Right forelimb (tissue), 1 donor: ENCODE results near the gene ADAM19.
A peak's percentile ranks its signal among the peaks of the same experiment; 100 is the strongest.

Experiments used
- DNase-seq: peaks from one replicate; pipeline ENCODE4 v3.0.0-alpha.2; 2018

ADAM19 gene

DNA sequence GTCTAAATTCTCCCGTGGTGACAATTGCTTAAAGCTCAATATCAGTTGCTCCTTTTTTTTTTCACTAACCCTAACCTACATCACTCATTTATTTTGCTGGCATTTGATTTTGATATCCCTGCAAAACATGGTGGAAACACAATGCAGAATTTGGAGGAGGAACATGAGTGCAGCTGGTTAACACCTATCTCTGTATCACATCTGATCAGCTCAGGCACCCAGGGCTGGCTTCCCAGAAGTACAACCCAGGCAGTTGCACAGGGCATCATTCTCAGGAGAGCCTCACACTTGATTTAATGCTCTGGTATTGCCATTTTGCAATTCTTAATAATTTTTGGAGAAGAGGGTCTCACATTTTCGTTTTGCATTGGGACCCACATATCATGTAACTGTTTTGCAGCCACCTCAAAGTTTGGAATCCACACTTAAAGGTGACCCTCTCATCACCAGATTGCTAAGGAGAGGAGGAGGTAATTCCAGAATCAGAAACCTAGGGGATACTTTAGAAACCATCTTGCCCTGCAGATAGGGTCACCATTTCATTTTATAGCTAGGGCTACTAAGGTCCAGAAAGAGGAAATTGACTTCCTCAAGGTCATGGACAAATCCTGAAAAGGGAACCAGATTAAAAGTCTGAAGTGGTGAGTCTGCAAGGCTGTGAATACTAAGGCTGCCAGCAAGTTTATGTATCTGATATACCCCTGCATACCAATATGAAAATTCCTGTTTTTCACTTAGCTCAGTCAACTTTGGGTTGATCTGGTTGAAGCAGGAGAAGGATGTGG lies 19.3 kb upstream of the ADAM19 start:
- no peak for DNase-seq

DNA sequence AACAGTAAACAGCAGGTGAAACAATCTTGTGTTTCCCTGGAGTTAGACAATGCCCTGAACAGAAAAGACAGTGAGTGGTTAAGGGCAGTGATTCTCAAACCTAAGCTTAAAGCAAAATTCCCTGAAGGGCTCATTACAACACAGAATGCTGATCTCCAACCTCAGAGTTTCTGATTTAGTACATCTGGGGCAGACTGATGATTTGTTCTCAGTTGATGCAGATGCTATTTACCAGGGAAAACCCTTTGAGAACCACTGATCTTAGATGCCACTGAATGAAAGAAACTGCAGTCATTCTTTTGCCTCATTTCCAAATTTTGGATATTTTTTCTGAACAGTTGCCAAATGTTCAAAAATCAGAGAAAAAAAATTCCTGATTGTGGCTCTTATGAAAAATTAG lies 18.7 kb upstream of the ADAM19 start:
- DNase-seq = no peak

DNA sequence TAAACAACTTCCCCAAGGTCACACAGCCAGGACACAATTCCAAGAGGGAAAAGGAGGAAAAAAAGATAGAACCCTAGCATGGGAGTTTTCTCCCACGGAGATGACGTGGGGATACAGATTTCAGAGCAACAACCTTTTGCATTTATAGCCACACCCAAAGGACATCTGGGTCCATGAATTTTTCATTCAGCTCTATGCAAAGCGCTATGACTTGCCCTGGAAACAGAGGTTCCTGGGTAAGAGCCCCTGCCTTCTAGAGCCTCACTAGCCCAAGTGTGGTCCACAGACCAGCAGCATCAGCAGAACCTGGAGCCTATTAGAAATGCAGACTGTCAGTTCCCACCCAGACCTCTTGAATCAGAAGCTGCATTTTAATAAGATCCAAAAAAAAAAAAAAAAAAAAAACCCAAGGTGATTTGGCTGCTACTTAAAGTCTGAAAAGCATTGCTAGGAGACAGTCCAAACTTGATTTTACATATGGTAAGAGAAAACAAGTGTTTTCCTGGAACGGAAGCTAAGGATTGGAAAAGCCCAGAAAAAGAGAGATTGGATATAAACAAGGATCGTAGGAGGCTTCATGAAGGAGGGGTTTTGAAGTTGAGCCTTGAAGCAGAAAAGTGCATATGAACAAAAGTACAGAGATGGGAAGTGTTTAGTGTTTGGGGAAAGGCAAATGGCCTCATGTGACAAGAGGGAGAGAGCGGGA lies 17.6 kb upstream of the ADAM19 start:
- DNase-seq = no peak

DNA sequence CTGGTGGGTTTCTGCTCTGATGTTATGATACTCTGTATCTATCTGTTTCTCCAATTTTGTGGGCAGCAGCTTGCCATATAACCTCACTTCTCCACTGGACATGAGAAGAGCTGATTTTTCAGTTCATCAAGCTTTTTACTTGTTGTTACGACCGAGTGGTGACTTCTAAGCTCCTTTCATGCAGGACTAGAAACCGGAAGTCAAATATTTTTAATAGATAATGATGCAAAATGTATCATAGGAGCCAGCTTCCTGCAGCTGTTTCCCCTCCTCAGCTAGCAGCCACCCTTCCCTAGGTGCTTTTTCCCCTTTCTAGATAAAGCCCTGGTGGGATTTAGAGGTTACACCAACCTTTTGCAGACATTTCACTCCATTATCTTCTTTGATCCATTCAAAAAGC lies 17.0 kb upstream of the ADAM19 start:
- DNase-seq = no peak

DNA sequence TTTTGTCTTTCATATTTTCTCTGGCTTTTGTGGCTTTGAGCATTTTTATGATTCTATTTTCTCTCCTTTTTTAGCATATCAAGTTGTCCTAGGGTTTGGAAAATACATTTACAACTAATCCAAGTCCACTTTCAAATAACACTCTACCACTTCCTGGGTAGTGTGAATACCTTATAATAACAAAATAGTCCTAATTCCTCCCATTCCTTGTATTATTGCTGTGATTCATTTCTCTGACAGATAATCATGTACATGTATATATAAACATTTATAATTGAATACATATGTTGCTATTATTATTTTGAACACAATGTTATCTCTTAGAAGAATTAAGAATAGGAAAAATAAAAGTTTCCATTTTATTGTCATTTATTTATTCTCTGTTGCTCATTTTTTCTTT lies 14.9 kb upstream of the ADAM19 start:
- DNase-seq = no peak

DNA sequence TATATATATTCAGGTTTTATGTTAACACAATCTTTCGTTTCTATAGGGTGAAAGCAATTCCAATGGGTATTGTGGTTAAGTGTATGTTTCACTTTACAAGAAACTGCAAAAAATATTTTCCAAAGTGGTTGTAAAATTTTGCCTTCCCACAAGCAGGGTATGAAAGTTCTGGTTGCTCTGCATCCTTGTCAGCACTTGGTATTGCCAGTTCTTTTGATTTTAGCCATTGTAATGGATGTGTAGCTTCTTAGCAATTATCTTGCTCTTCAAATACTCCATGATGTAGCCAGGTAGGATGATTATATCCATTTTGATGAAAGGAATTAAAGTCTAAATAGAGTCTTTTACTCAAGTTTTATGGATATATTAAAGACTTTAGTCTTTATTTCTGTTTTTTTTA lies 9.1 kb upstream of the ADAM19 start:
- DNase-seq = no peak

DNA sequence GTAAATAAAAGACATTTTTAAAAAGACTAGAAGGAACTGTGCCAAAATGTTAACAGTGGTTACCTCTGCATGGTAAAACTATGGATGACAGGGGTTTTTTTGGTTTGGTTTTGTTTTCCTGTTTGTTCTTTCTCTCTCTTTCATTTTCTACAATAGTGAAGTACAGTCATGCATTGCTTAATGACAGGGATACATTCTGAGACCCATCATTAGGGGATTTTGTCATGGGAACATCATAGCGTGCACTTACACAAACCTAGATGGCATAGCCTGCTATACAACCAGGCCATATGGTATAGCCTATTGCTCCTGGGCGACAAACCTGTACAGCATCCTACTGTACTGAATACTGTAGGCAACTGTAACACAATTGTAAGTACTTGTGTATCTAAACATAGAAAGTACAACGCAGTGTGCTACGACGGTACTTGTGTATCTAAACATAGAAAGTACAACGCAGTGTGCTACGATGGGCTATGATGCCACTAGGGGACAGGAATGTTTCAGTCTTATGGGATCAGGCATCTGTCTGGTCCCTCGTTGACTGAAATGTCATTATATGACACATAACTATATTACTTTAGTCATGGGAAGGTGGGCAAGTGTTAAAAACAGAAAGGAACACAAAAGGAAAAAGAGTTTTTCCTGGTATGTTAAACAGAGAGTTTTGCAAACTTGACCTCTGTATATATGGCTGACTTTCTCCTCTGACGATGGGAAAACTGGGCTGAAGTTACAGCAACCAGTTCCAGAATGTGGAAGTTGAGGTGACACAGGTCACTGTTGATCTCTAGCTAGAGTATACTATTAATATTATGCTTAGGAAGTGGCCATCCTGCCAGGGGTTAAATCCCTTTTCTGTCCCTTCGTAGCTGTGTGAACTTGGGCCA lies 7.4 kb upstream of the ADAM19 start:
- DNase-seq = no peak

DNA sequence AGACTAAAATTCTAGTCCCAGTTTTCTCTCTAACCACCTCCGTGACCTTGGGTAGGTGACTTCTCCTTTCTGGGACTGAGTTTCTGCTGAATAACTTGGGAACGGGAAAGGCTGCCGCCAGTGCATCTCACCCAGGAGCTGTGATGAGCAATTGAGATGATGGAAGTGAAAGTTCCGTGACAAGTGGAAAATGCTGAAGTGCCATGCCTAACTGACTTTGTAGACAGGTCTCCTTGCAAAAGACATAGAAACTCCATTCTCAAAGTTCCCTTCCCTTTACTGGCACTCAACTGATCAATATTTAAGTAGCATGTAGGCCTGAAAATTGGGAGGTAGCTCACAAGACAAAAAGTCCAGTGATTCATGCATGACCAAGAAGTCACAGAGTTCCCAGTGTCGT lies 6.3 kb upstream of the ADAM19 start:
- no peak for DNase-seq

DNA sequence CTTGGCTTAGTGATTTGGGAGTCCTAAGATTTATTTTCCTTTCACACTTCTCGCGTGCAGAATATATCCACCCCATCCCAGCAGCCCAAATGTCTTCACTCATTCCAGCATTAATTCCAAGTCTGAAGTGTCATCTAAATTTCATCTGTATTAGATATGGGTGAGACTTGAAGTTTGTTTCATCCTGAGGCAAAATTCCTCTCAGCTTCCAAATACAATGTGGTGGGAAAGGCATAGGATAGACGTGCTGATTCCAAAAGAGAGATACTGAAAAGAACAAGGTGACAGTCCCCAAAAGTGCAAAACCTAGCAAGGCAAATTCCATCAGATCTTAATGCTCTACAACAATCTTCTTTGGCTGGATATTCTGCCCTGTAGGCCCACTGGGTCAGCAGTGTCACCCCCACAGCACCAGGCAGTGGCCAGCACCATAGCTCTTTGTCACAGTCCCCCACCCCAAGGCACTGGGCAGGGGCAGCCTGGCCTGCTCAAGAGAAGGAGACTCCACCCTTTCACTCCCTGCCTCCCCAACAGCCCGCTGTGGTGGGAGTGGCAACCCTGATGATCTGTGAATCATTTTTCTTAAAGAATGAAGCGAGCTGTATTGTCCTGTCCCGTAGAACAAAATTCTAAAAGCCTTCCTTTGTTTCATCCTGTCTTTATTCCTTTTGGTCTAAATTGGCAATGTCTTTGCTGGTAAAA lies 2.7 kb upstream of the ADAM19 start:
- DNase-seq = no peak

DNA sequence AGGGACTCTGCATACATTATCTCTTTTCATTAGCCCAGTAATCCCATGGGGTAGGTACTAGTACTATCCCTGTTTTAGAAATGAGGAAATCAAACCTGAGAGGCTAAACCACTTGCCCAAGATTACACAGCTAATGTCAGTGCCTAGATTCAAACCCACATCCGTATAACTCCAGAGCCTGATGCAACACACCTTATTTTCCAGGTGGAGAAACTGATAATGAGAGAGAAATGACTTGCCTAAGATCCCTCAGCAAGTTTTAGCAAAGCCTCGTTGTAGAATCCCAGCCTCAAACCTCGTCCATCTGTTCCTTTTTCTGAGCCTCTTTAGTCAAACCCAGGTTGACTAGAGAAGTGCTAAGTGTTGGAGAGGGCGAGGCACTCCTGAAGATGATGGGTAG lies 1.1 kb upstream of the ADAM19 start:
- no peak for DNase-seq

DNA sequence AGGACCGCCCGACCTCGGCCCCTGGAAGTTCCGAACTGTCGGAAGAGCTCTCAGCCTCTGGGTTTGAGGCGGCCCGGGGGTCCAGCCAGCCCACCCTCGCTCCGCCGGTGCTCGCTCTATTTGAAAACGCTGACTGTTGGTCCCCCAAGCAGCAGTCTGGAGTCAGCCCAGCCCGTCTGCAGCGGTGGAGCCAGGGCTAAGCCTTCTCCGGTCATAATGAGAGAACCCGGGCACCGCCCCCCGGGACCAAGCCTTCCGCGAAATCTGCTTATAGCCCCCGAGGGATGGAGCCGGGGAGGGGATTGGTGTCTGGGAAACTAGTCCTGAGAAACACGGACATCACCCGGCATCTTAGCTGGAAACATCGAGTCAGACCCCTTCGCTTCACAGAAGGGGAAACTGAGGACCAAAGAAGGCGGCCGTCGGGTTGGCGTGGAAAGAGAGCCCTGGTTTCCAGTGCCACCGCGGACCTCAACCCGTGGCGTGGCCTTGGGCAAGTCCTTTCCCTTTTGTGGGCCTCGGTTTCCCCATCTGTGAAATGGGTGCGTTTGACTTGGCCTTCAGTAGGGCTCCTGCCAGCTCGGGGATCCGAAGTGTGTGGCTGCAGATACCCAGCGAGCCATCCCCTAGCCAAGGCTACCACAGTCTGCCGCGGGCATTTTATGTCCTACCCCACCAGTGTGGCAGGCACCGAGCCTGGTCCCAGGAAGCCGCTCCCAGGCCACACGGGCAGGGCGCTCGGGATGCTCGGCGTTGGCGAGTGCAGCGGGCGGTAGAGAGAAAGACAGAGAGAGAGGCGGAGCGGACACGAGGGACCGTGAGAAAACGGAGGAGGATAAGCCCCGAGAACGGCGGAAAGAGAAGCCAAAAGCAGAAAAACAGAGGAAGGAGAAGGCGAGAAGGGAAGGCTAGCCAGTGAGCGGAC lies 857 bp downstream of the ADAM19 start:
- DNase-seq = peak; percentile 70

DNA sequence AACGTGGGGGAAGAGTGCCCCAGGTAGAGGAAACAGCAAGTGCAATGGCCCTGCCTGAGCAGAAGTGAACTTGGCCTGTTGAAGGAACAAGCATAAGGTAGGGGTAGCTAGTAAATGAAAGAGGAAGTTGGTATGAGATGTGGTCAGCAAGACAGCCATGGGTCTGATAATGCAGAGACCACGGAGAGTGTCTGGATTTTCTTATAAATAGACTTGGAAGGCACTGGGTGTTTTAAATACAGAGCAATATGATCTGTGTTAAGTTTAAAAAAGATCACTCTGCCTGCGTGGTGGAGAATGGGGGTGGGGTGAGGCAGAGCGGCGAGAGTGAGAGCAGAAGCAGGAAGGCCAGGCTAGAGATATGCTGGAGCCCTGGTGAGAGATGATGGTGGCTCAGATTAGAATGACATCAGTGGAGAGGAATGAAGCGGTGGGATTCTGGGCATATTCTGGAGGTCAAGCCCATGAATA lies 4.2 kb downstream of the ADAM19 start:
- no peak for DNase-seq

DNA sequence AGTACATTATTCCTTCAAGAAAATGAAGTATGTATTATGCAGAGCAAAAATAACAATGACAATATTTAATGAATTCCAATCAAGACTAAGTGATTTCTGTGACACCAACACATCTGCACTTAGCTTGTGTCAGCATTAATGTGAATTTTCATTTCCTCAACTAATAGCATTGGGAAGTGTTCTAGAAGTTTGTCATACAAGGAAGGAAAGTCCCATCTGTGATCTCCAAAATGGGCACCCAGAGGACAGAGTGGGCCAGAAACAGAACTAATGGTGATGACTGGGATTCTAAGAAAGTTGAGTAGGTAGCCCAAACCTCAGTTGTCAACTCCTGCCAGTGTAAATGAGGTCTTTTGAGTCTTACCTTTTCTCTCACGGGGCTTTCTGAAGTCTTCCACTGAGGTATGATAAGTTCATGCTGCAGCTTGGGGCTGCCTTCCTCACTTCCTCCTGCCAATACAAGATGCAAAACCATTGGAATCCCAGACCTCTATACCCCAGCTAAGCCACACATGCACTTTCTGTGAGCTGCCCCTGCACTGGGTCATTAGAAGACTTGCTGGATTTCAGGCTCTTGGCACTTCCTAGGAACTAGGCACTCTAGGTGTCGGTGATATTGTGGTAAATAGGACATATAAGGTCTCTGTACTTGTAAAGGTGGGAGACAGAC lies 4.9 kb downstream of the ADAM19 start:
- DNase-seq = no peak

DNA sequence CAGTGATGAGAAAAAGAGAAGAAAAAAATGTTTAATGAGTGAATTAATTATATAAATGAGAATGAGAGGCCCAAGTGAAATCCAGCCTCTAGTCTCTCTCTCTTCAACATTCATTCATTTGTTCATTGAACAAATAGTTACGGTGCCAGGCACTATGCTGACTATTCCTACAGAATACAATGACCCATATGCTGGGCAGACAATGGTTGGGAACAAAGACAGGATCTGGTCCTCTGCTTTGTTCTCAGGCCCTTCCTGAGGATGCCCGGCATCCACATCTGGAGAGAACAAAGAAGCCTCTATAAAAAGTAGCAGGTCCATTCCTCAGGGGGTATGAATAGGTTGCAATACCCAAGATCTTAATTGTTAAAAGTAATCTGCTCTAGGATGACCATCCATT lies 6.9 kb downstream of the ADAM19 start:
- no peak for DNase-seq

DNA sequence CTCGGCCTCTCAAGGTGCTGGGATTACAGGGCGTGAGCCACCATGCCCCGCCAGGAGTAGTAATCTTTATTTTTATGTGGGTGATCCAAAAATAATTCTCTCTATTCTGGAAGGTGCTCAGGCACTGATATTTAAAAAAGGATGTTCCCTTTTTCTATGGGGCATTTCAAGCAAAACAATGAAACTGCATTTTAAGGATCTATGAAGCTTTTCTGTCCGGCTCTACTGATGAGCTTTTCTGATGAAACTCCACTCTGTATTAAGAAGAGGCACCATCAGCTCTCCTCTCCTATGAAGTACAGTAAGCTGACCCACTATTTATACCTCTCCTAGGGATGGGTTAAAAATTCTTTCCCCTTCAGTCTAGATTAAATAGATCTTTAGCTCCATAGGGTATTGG lies 7.4 kb downstream of the ADAM19 start:
- DNase-seq = no peak

DNA sequence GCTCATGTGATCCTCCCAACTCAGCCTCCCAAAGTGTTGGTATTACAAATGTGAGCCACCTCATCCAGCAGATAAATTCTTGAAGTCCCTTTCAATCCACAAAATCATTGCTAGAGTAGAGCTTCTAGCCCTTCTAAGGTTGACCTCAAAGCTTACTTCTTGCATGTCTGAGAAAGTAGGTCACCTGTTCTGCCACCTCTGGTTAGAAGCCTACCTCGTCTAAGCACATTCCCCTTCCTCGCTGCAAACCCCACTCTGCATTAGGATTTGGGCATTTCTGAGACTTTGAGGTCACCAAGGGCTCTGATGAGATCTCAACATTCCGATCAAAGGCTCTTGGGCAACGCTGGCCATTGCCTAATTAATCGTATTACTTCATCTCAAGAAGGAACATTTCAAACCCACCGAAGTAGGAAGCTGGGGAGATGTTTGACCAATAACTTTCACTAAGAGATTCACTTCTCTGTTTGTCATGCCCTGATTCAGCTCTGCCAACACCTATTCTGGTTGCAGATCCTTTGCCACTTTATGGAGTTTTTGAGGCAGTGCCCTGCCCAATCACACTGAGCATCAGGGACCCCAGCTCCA lies 8.6 kb downstream of the ADAM19 start:
- no peak for DNase-seq

DNA sequence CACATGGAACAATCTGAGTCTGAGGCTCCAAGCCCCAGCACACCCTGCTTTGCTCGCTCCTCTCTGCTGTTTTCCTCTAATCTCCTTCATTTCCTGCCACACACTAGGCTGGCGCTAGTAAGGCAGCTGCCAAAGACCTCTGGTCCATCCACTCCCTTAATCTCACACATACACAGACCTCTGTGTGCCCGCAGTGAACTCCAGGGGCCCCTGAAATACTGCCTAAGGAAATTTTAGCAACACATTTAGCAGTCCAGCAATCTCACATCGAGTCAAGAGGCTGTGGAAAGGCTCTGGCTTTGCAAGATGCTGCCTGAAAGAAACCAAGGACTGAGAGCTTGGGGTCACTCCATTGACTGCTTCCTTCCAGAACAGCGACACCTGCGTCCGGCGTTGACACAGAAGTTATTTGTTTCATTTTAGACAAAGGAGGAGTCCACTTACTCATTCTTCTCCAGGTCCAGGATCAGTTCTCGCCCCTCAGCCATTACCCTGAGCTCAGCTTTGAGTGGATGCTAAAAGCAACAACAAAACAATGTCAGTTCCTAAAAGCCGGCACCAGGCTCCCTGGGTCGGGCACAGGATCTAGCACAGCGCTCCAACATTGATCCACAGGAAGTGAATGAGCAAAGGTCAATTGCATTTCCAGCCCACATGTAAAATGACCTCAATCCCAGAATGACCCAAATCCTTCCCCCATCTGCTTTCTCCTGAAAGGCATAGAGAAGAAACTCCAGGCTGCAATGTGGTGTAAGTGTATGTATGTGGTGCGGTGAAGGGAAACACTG lies 11.5 kb downstream of the ADAM19 start:
- no peak for DNase-seq

DNA sequence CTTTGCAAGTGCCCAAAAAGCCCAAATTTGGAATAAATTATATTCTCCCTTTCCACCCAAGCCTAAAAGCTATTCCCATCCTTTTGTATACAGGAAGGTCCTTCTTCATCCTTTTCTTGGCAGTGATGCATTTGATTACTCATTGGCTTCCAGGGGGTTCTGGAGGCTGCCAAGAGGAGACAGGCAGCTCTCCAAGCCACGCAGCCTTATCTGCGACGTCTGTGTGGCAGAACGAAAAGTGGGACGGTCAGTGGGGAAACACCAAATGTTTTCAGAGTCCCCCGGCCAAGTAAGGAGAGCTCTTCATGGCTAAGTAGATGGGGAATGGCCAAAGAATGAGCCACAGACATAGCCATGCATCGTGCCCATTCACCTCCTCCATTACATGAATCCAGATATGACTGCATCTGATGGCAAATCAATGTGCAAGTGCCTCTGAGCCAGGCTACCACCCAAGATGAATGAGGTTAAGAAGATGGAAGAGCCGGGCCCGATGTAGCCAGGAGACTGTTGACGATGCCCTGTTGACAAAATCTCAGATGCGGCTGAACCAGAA lies 12.1 kb downstream of the ADAM19 start:
- no peak for DNase-seq

DNA sequence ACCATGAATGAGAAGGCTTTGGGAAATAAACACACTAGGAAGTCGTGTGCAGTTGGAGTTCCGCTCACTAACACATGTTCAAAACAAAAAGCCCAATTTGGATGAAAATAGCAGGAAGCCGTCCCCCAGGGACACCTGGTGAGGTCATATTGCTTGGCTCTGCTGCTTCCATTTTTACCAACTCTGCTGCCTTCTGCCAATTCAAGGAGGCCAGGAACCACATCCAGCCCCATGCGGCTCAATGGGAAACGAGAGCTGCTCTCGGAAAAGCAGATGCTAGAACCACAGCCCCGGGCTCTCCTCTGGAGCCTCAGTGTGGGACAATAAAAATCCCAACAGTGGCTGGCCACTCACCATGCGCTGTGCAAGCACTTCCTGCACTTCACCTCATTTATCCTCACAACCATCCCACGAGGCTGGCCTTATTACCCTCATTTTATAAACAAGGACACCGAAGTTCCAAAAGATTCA lies 13.4 kb downstream of the ADAM19 start:
- peak; percentile 85 for DNase-seq
